Activated CD4-positive, alpha-beta T cell treated with anti-CD3 and anti-CD28 coated beads, Interleukin-2, amount 50 U/mL, for 24 hours (primary cell): ENCODE measurements around the gene MARCHF10.

Experiments
- DNase-seq, 2 donors: peaks; one replicate each; pipeline ENCODE4 v3.0.0-alpha.2; 2020; ENCODE audit warnings: low read depth in 1 of 2, low spot score in 1 of 2

Gene MARCHF10

GRCh38 chr17:62822080-62822904 lies 14.2 kb upstream of the MARCHF10 start:
- no peak for DNase-seq

DNA sequence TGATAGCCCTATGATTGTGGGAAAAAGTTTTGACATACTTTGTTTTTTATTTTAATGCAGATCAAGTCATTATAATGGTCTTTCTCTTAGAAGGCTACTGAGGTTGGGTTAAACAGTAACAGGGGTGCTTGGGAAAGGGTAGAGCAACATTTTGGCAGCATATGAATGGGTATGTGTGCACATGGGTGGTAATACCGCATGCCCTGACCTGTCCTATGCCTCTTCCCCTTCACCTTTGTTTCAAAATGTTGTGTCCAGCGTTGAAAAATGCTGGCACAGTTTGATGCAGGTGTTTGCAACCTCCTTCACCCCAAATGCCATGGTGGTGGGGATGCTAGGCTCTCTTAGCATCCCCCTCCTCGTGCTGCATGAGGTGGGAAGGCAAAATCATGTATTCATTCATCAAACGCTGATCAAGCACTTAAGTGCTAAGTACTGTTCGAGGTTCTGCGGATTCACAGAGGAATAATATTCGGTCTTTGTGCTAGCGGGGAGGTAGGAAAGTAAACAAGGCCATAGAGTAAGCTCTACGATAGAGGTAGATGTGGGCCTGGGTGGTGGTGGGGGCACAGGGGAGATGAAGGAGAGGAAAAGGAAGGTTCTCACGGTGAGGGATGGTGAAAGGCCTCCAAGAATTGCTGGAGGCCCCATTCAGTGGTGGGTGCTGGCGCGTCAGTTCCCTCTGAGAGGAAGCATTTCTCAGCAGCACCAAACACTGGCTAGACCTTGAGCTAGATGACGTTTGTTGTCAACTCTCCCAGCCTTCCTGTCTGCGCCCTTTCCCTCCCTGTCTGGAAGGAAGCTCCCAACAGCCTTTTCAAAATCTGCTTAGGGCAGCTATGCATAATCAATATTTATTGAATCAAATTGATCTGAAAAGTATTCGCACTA lies 13.3 kb upstream of the MARCHF10 start:
- no peak for DNase-seq

- no peak for DNase-seq
Observed at GRCh38 chr17:62819511-62820221, 11.6 kb upstream of the MARCHF10 start.

DNA sequence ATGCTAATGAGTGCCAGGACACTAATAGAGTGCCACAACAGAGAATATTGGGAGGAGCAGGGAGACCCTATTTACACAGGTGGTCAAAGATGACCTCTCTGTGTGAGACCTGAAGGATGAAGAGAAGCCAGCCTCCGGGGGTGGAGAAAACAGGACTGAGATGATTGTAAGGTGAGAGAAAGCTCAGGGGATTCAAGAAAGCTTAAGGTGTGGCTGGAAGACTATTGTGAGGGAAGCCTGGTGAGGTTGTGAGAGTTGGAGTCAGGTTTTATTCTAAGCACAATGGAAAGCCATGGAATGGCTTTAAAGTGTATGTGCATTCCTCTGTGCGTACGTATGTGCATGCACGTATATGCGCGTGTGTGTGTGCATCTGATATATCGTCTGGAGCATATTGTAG lies 10.4 kb upstream of the MARCHF10 start:
- no peak for DNase-seq

GRCh38 chr17:62816282-62816839 lies 8.2 kb upstream of the MARCHF10 start:
- DNase-seq: no peak

- no peak for DNase-seq
Observed at GRCh38 chr17:62809656-62810055, 1.5 kb upstream of the MARCHF10 start.

DNA sequence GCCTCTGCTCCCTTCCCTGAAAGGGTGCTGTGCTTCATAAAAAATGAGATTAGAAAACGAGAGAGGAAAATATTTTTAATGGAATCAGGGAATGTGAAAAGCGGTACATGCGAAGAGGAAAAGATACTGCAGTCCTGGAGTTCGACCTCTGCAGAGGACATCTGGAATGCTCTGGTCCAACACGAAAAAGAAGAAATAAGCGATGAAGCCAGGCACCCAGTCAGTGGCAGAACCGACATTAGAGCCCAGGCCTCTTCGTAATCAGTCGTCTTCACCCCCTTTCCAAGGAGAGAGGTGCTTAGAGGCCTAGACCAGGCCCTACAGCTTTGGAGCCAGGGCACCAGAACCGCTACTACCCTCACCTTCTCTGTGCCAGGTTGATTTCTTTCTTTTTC lies 459 bp upstream of the MARCHF10 start:
- no peak for DNase-seq

- DNase-seq: no peak
Observed at GRCh38 chr17:62805234-62805633, 2.9 kb downstream of the MARCHF10 start.

GRCh38 chr17:62804822-62805221 lies 3.3 kb downstream of the MARCHF10 start:
- no peak for DNase-seq

GRCh38 chr17:62804025-62804424 lies 4.1 kb downstream of the MARCHF10 start:
- no peak for DNase-seq

- no peak for DNase-seq
Observed at GRCh38 chr17:62802561-62803205, 5.4 kb downstream of the MARCHF10 start.

- DNase-seq: no peak
Observed at GRCh38 chr17:62801553-62802114, 6.5 kb downstream of the MARCHF10 start.

GRCh38 chr17:62800585-62800984 lies 7.5 kb downstream of the MARCHF10 start:
- DNase-seq: no peak

- DNase-seq: no peak
Observed at GRCh38 chr17:62797959-62798358, 10.2 kb downstream of the MARCHF10 start.

DNA sequence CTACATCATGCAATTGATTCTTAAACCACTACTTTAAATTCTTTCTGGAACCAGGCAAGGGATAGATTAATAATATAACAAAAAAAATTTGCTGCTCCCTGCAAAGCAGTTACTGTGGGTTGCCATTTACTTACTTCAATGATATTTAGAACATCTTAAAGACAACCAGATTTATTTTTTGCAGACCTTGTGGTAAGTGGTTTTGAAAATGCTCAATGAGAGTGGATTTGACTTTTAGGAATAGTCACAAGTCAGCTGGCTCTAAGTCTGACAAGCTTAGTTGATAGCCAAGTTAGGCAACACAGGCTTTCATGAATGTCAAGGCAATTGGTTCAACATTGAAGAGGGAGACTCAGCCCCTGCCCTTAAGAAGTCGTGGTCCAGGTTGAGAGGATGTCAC lies 11.8 kb downstream of the MARCHF10 start:
- DNase-seq: no peak

DNA sequence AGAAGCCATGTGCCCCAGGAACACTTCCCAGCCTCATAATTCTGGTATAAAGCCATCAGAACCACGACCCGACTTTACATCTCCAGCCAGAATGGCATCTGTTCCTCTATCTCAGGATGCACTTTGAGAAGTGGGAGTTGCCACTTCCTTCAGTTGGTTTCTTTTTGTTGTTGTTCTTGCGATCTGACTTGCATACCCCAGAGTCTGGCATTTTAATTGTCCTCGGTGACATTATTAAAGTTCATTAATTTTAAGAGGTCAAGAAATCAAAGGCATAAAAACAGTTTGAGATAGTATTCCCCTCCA lies 13.5 kb downstream of the MARCHF10 start:
- no peak for DNase-seq

DNA sequence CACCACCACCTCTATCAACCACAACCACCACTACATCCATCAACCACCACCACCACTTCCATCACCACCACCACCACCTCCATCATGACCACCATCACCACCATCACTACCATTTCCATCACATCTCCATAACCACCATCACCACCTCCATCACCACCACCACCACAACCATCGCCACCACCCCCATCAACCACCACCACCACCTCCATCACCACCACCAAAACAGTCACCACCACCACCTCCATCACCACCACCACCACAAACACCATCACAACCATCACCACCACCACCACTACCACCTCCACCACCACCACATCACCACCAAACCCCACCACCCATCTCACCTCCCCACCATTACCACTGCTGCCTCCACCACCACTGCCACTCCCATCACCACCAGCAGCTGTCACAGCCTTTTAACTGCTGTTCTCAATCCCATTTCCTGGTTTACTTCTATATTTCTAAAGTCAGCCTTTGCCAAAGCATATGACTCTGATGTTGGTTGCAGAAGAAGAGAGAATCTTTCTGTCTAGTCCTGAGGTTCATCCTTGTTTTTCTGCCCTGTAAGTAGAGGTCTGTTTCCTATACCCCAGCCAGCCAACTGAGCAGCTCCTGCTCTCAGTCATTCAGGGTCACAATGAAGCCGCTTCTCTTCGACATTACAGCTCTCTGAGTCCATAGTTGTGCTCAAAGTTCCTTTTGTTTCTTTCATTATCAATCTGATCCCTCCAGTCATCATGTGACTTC lies 14.0 kb downstream of the MARCHF10 start:
- DNase-seq: no peak

- DNase-seq: no peak
Observed at GRCh38 chr17:62792447-62792800, 15.7 kb downstream of the MARCHF10 start.

DNA sequence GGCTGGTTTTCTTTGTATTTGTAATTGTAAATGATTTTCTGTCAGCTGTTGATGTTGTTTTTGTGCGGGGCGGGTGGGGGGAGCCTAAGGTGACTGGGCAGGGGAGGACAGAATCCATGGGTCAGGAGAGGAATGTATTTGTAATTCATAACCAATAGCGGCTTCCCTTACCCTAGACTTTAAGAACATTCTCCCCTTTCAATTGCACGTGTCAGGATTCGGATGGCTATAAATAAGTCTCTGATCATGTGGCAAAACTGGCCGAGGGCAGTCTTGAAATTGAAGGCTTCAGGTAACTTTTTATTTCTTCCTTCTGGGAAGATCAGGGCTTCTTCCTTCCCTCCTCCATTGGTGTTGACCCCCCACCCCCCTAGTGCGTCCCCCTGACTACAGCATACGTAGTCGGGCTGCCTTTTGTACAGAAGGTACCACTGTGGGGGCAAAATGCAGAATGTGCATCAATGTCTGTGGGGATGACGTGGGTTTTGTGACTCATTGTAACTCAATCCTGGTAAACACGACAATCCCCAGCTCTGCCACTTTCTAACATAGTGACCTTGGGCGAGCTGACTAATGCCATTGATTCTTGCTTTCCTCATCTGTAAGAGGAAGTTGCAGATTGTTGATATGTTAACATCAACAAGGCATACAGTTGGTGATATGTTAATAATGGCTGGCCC lies 16.2 kb downstream of the MARCHF10 start:
- DNase-seq: no peak
